GM19328 (cell line): ENCODE data around the gene EYS.

Experiments
- ATAC-seq: cut with Tn5 transposase; IDR thresholded peaks from one replicate; pipeline ENCODE4 v1.9.1; 2021; ENCODE audit warnings: mild to moderate bottlenecking, moderate library complexity; ENCODE audit not compliant: unreplicated experiment

The EYS gene

GRCh38 chr6:64409948-64410347 is 1297.1 kb downstream of the EYS start:
- ATAC-seq, result no peak

- ATAC-seq, result no peak
These were observed 1302.6 kb downstream of the EYS start for GRCh38 chr6:64404396-64404795.

GRCh38 chr6:64383277-64383676 is 1323.7 kb downstream of the EYS start:
- ATAC-seq, result no peak

- ATAC-seq, result no peak
These were observed 1330.6 kb downstream of the EYS start for GRCh38 chr6:64376394-64376793.

GRCh38 chr6:64357430-64357829 is 1349.6 kb downstream of the EYS start:
- no peak for ATAC-seq

- ATAC-seq, result no peak
These were observed 1359.6 kb downstream of the EYS start for GRCh38 chr6:64347411-64347810.

GRCh38 chr6:64335195-64335594 is 1371.8 kb downstream of the EYS start:
- no peak for ATAC-seq

- ATAC-seq, result no peak
These were observed 1372.4 kb downstream of the EYS start for GRCh38 chr6:64334636-64335035.

GRCh38 chr6:64330694-64331307 is 1376.2 kb downstream of the EYS start:
- peak; percentile 58 for ATAC-seq

GRCh38 chr6:64326939-64327338 is 1380.1 kb downstream of the EYS start:
- ATAC-seq, result no peak

GRCh38 chr6:64325093-64325492 is 1381.9 kb downstream of the EYS start:
- no peak for ATAC-seq

- no peak for ATAC-seq
These were observed 1396.8 kb downstream of the EYS start for GRCh38 chr6:64310214-64310613.

GRCh38 chr6:64301307-64302236 is 1405.5 kb downstream of the EYS start:
- no peak for ATAC-seq

- no peak for ATAC-seq
These were observed 1407.8 kb downstream of the EYS start for GRCh38 chr6:64299176-64299575.

- ATAC-seq, result no peak
These were observed 1413.0 kb downstream of the EYS start for GRCh38 chr6:64294034-64294433.

- ATAC-seq, result no peak
These were observed 1413.7 kb downstream of the EYS start for GRCh38 chr6:64293298-64293697.

- ATAC-seq, result no peak
These were observed 1416.2 kb downstream of the EYS start for GRCh38 chr6:64290867-64291266.

- no peak for ATAC-seq
These were observed 1417.1 kb downstream of the EYS start for GRCh38 chr6:64289931-64290330.

- ATAC-seq, result no peak
These were observed 1418.7 kb downstream of the EYS start for GRCh38 chr6:64288351-64288750.

GRCh38 chr6:64281167-64281566 is 1425.9 kb downstream of the EYS start:
- no peak for ATAC-seq

GRCh38 chr6:64280569-64280968 is 1426.5 kb downstream of the EYS start:
- ATAC-seq, result no peak

GRCh38 chr6:64270083-64270482 is 1436.9 kb downstream of the EYS start:
- no peak for ATAC-seq
